GM18861 (cell line): ENCODE measurements around the gene EXD3.

Experiments used
- ATAC-seq: cut with Tn5 transposase; IDR thresholded peaks from one replicate; pipeline ENCODE4 v1.9.1; 2021; ENCODE audit not compliant: unreplicated experiment

EXD3 gene

DNA sequence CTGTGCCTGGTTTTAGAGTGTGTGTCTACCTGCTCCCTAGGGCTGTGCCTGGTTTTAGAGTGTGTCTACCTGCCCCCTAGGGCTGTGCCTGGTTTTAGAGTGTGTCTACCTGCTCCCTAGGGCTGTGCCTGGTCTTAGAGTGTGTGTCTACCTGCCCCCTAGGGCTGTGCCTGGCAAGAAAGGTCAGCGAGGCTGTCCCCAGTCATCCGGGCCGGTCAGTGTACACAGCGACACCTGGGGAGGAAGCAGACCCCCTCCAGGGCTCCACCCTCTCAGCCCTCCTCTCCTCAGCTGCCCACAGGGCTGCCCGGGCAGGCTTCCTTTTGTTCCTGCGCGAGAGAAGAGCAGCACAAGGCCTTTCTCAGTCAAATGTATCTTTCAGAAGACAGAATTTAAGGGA, 125.0 kb downstream of the EXD3 start:
- no peak for ATAC-seq

DNA sequence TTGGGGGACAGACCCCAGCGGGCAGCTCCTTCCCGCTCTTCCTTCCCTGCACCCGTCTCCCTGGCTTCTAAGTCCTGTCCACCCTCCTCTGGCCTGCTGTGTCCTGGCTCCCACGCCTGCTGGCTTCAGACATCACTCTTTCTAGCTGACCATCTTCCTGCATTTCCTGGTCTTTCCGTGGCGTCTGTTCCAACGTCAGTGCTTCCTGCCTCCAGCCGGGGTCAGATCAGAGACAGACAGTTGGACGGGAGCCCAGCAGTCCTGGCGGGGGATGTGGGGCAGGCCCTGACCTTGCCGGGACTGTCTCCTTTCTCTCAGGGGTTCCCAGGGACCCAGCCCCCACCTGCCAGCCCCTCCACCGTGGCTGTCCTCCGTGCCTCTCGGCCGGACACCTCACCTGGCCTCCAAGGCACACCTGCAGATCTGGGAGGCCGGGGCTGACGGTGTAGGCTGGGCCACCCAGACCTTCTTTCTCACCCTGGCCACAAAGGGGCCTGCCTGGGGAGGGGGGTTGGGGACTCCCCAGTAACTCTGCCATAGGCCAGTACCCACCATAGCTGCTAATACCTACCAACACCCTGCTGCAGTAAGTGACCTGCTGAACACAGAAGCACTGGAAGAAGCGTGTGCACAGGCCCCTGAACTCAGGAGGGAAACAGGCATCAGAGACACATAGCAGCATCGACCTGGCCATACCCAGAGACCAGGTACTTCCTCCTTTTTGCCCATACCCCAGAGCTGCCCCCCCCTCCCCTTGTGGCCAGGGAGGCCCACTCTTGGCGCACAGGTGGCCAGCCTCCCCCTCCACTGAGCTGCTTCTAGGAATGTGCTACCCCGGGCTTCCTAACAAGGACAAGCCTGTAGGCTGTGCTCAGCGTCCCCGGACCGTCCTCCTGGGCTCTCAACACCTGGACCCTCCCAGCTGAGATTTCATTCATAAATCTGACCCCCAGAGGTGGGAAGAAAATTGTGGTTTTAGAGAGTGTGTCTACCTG, 126.0 kb downstream of the EXD3 start:
- ATAC-seq = no peak

DNA sequence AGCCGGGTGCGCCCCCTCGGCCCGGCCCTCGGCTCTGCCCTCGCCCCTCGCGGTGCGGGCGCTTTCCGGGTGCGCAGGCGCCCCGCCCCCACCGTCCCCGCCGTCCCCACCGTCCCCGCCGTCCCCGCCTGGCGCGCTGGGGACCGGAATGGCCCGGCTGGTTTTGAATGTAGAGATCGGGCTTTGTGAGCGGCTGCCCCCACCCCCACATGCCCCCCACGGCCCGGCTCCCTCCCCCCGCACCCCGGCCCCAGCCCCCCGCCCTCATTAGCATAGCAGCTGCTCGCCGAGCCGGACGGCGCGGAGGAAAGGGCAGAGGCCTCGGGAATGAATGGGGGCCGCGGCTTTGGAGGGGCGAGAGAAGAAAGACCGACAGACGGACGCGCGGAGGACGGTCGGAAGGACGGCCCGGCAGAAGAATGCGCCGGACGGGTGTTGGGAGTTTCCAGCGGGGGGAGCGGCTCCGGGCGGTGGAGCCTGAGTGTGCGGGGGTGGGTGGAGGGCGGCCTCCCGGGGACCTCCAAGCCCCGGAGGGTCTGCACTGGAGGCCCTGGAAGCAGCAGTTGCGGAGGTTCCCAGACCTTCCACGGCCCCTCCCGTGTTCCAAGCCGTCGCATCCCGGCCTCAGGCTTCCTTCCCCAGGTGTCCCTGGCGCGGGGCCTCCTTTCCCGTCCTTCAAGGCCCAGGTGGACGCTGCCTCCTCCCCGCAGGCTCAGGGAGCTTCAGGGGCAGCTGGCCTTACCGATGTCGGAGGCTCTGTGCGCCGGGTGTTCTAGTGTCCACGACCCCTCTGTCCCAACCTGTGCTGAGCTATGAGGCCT, 126.9 kb downstream of the EXD3 start:
- ATAC-seq = no peak

DNA sequence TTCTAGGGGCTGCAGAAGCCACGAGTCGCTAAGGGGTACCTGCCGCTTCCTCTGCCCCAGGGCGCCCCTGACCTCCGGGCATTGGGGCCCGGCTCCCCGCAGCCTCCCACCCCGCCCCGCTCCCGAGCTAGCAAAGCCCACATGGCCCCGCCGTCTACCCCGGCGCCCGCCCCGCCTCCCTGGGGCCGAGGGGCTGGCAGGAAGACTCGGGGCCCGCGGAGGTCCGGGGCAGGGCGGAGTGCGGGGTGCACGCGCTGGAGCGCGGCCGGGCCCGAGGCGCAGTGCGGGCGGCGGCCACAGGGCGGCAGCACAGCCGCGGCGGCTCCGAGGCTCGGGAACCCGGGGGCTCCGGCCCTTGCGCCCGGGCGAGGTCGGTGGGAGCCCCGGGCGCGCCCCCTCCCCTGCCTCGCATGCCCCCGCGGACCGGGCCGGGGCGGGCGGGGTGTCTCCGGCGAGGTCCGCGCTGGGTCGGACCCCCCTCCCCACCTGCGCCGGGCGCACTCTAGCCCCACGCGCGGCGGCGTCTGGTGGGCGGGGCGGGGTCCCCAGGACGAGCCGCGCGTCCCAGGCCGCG, 127.6 kb downstream of the EXD3 start:
- ATAC-seq = no peak

DNA sequence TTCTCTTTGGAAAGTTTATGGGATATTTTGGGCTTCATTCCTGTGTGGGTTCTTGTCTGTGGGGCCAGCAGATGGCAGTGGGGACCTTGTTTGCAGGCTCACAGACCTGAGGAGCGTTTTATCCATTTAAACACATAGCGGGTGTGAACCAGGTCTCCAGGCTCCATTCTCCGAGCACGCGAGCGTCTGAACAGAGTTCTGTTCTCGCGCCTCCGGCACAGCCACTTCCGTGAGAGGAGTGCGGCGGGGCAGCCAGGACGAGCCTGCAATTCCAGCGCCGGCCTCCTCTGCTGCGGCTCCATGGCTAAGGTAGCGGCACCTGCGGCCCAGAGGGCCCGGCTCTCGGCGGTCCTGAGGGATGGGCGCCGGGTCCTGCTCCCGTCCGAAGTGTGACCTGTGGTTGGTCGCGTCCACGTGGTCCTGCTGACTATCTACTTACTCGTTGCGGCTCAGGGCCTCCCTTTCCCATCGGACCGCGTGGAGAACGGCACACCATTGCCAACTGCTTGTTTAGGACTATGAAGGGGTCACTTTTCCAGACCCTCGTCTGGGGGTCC, 128.2 kb downstream of the EXD3 start:
- ATAC-seq = no peak

DNA sequence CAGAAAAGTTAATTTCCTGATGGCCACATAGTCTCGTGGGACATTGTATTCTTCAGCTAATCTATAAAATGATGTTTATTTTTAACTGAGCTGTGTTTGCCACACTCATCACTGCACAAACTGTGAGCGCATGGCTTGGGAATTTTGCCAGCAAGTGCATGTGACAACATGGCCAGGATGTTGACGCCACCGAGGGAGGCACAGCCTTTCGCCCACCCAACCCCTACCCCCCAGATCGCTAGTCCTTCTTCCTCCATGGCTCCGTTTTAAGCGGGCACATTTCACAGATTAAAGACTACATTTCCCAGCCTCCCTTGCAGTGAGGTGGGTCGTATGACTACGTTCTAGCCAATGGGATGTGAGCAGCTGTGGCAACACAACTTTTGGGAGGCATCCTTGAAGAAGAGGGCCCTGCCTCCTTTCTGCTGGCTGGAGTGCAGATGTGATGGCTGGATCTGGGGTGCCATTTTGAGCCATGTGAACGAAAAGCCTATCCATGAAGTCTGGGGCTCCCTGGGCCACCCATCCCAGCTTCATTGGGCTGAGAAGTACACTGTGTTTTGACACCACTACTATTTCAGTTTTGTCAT, 128.8 kb downstream of the EXD3 start:
- ATAC-seq = no peak

DNA sequence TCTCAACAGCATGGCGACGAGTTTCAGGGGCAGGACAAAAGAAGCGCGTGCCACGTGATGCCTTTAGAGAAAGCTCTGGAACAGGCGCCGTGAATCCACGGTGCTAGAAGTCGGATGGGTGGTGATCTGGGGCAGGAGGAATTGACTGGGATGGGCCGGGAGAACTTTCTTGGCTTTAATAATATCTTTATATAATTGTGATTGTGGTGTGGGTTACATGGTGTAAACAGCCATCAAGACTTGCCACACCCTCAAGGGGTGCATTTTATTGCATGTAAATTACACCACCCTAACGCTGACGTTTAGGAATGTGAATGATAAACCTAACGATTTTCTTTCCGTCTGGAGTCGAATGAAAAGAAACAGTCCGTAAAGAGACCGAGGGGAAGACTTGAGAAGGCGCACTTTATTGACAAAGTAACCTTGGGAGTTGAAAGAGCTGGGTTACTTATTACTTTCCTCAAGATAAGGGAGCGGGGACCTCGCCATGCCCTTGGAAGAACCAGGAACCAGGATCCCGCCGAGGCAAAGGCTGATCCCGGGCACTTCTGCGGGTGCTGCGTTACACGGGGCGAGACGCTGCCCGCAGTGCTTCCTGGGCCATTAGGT, 129.4 kb downstream of the EXD3 start:
- ATAC-seq = no peak

- ATAC-seq = no peak
Measured at GRCh38 chr9:137293094-137293481, 129.9 kb downstream of the EXD3 start.

GRCh38 chr9:137286975-137287383, 136.0 kb downstream of the EXD3 start:
- no peak for ATAC-seq

DNA sequence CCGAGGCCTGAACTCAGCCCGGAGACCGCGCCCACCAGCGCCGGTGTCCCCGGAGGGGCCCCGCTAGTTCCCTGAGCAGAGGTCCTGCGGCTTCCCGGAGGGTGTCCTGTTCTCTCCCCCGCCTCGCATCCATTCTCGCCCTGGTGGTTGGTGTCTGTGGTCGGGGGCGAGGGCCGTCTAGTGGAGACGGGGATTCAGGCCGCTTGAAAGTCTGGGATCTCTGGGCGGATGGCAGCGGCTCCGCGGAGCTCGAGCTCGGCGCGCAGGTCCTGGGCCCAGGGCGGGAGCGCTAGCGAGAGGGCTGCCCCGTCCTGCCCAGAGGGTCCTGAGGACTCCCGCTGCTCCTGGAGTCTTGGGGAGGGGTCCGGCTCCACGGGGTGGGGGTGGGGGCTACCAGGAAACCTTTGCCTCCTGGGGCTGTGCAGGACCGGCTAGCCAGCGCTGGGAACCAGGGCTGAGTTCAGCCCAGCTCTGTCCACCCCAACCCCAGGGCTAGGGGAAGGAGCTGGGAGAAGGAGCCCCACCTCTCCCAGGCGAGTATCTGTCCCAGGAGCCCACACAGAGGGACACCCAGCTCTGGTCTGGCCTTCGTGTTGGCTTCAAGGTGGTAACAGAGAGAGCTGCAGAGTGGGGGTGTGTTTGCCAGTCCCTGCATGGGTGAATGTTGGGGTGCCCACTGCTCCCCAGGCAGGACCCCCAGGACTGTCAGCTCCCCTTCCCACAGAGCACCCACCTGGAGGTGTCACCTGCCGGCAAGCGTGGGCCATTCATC, 141.4 kb downstream of the EXD3 start:
- no peak for ATAC-seq

- no peak for ATAC-seq
Measured at GRCh38 chr9:137280474-137281344, 142.3 kb downstream of the EXD3 start.

- no peak for ATAC-seq
Measured at GRCh38 chr9:137279741-137280473, 143.1 kb downstream of the EXD3 start.

DNA sequence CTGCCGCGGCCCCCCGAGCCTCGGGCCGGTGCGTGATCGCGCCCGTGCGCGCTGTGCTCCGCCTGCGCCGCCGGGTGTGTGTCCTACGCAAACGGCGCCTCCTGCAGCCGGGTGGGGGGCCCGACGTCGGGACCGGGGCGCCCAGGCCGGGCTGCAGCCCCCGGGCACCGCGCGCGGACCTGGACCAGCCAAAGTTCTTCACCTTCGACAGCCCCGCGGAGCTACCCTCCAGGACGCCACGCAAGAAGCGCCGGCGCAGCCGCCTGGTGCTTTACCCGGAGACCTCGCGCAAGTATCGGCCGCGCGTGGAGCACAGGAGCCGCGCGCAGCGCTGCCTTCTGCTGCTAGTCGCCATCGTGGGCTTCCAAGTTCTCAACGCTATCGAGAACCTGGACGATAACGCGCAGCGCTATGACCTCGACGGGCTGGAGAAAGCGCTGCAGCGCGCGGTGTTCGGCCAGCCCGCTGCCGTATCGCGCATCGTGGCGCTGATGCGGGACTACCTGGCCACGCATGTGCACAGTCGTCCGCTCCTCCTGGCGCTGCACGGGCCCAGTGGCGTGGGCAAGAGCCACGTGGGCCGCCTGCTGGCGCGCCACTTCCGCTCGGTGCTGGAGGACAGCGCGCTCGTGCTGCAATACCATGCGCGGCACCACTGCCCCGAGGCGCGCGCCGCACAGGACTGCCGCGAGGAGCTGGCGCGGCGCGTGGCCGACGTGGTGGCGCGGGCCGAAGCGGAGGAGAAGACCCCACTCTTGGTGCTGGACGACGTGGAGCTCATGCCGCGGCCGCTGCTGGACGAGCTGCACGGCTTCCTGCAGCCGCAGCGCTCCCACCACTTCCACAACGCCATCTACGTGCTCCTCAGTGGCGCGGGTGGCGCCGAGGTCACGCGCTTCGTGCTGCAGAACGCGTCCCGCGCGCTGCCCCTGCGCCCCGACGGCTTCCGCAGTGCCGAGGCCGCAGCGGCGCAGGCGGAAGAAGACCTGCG, 143.9 kb downstream of the EXD3 start:
- ATAC-seq = no peak

- no peak for ATAC-seq
Measured at GRCh38 chr9:137278061-137278701, 144.8 kb downstream of the EXD3 start.

DNA sequence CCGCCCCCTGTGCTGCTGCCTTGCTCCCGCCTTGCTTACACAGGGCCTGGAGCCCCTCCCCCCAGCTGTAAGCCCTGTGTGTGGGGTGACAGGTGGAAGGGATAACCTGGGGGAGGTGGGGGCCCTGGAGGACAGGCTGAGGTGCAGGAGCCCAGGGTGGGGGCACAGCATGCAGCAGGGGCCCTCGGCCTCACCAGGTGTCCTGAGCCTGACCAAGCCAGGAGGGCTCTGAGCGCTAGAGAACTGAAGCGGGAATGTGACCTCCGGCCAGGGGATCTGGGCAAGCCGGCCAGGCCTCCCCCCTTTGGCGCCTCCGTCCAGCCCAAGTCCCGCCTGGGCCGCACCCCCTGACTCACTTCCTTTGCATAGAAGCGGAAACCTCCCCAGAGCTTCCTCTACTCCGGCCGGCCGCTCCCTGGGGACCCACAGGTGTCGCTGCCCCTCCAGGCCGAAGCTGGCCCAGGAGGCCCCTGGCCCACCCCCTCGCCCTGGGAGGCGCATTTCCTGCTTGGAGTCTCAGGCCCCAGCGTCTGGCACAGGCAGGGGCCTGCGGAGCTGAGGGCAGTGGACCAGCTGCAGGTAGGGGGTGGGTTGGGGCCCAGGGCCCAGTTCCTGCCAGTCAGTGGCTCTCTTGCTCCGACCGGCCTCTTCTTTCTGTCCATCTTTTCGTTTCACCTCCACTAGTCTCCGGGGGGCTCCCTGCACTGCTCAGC, 145.5 kb downstream of the EXD3 start, which contains the start of gene TOR4A:
Gene TOR4A (plus strand): TSS at position 398 of the 713 bp plus-strand sequence. CDS start 964 bp downstream, outside the sequence.
- peak; percentile 70 for ATAC-seq
